WTC11 (cell line): Measurements from ENCODE around the gene TMC3. TPM values are rescaled to one million over a fixed set of nuclear protein-coding genes. Genes with fewer than 3 reads are reported as not detected.
"Not testable (repeated sequence)": the region's sequence is repeated elsewhere in the genome, so short reads cannot be mapped to it uniquely, and the experiment has no call there.

Experiments
- ATAC-seq: fragments of 200-7000 bp; cut with Tn5 transposase; 2 replicates; pipeline ENCODE4 v1.10.0; 2021; ENCODE audit warnings: mild to moderate bottlenecking, moderate library complexity
- CTCF ChIA-PET: fragments of 300-600 bp; sonication (Branson Sonifier 250); formaldehyde crosslinking; loops from one replicate; lab custom pipeline; 2021; ENCODE audit warnings: antibody characterized with exemption; lab: Charles Lee
- POLR2A ChIA-PET: fragments of 350-600 bp; sonication (Branson Sonifier 250); formaldehyde crosslinking; loops from one replicate; lab custom pipeline; 2021; ENCODE audit warnings: antibody characterized with exemption; lab: Charles Lee
- DNase-seq: peaks from one replicate; pipeline ENCODE4 v3.0.0; 2021; ENCODE audit warnings: low spot score
- H3K27ac Mint-ChIP-seq: 2 replicates; pipeline ENCODE4 v1.8.0; 2021; ENCODE audit warnings: mixed read lengths
- H3K27me3 Mint-ChIP-seq: 2 replicates; pipeline ENCODE4 v1.8.0; 2021; ENCODE audit warnings: low read depth, mild to moderate bottlenecking, moderate library complexity, mixed read lengths
- H3K36me3 Mint-ChIP-seq: 2 replicates; pipeline ENCODE4 v1.8.0; 2021; ENCODE audit warnings: mixed read lengths
- H3K4me1 Mint-ChIP-seq: 2 replicates; pipeline ENCODE4 v1.8.0; 2022; ENCODE audit warnings: mixed read lengths
- H3K4me3 Mint-ChIP-seq: 2 replicates; pipeline ENCODE4 v1.8.0; 2021; ENCODE audit warnings: mild to moderate bottlenecking, moderate library complexity, mixed read lengths
- H3K9me3 Mint-ChIP-seq: 2 replicates; pipeline ENCODE4 v1.8.0; 2021; ENCODE audit warnings: mixed read lengths
- ATF1 ChIP-seq: sonication (generic); formaldehyde crosslinking; IDR thresholded peaks from 2 replicates; pipeline ENCODE4 v1.8.1; 2023; ENCODE audit warnings: mild to moderate bottlenecking, moderate library complexity, missing genetic modification reagents
- EMX1 ChIP-seq: fragments of 250-450 bp; sonication (Bioruptor Pico); IDR thresholded peaks from 2 replicates; pipeline ENCODE4 v1.8.0; 2021; ENCODE audit warnings: mild to moderate bottlenecking
- HMGA2 ChIP-seq: fragments of 250-450 bp; sonication (Bioruptor Pico); IDR thresholded peaks from 2 replicates; pipeline ENCODE4 v1.4.0; 2021; ENCODE audit warnings: mild to moderate bottlenecking, moderate library complexity
- JAZF1 ChIP-seq: fragments of 250-450 bp; sonication (Bioruptor Pico); IDR thresholded peaks from 2 replicates; pipeline ENCODE4 v1.9.0; 2021; ENCODE audit warnings: moderate library complexity, mild to moderate bottlenecking, inconsistent platforms
- MXD4 ChIP-seq: fragments of 250-450 bp; sonication (Bioruptor Pico); IDR thresholded peaks from 2 replicates; pipeline ENCODE4 v1.8.0; 2021; ENCODE audit warnings: mild to moderate bottlenecking, moderate library complexity, borderline replicate concordance
- NFATC4 ChIP-seq: fragments of 250-450 bp; sonication (Bioruptor Pico); IDR thresholded peaks from 2 replicates; pipeline ENCODE4 v1.9.0; 2021; ENCODE audit warnings: mild to moderate bottlenecking
- PRRX2 ChIP-seq: fragments of 250-450 bp; sonication (Bioruptor Pico); IDR thresholded peaks from 2 replicates; pipeline ENCODE4 v1.8.0; 2021; ENCODE audit warnings: mild to moderate bottlenecking
- RORB ChIP-seq: fragments of 250-450 bp; sonication (Bioruptor Pico); IDR thresholded peaks from 2 replicates; pipeline ENCODE4 v1.9.0; 2021; ENCODE audit warnings: mild to moderate bottlenecking
- SOX15 ChIP-seq: fragments of 250-450 bp; sonication (Bioruptor Pico); IDR thresholded peaks from 2 replicates; pipeline ENCODE4 v1.9.0; 2021; ENCODE audit warnings: mild to moderate bottlenecking
- TCF7 ChIP-seq: sonication (generic); formaldehyde crosslinking; IDR thresholded peaks from 2 replicates; pipeline ENCODE4 v1.8.0; 2022; ENCODE audit warnings: mild to moderate bottlenecking, low read depth, missing genetic modification reagents, moderate library complexity
- ZBTB21 ChIP-seq: sonication (generic); formaldehyde crosslinking; IDR thresholded peaks from 2 replicates; pipeline ENCODE4 v1.8.1; 2023; ENCODE audit warnings: mild to moderate bottlenecking, missing genetic modification reagents, borderline replicate concordance
- ZNF396 ChIP-seq: fragments of 250-450 bp; sonication (Bioruptor Pico); IDR thresholded peaks from 2 replicates; pipeline ENCODE4 v1.8.0; 2021; ENCODE audit warnings: mild to moderate bottlenecking, moderate library complexity, borderline replicate concordance
- total RNA-seq: library from RNA; stranded (reverse); gene quantifications from 3 replicates; pipeline ENCODE4 v1.2.3, GENCODE V29; 2021
- TF ChIP-seq, protein P1 (sequence below): sonication (generic); formaldehyde crosslinking; IDR thresholded peaks from 2 replicates; pipeline ENCODE4 v1.8.0; 2023; ENCODE audit warnings: missing genetic modification reagents, mild to moderate bottlenecking, borderline replicate concordance
- TF ChIP-seq, protein P2 (sequence below): sonication (generic); formaldehyde crosslinking; IDR thresholded peaks from 2 replicates; pipeline ENCODE4 v1.8.0; 2022; ENCODE audit warnings: mild to moderate bottlenecking, missing genetic modification reagents
- TF ChIP-seq, protein P3 (sequence below): sonication (generic); formaldehyde crosslinking; IDR thresholded peaks from 2 replicates; pipeline ENCODE4 v1.8.1; 2023; ENCODE audit warnings: mild to moderate bottlenecking, moderate library complexity, missing genetic modification reagents
- TF ChIP-seq, protein P4 (sequence below): sonication (generic); formaldehyde crosslinking; IDR thresholded peaks from 2 replicates; pipeline ENCODE4 v1.8.0; 2022; ENCODE audit warnings: mild to moderate bottlenecking, missing genetic modification reagents
- TF ChIP-seq, protein P5 (sequence below): fragments of 250-450 bp; sonication (Bioruptor Pico); IDR thresholded peaks from 2 replicates; pipeline ENCODE4 v1.8.0; 2021; ENCODE audit warnings: mild to moderate bottlenecking

TMC3 gene
- total RNA-seq, 1 experiment from 2014 or later, result not detected

DNA sequence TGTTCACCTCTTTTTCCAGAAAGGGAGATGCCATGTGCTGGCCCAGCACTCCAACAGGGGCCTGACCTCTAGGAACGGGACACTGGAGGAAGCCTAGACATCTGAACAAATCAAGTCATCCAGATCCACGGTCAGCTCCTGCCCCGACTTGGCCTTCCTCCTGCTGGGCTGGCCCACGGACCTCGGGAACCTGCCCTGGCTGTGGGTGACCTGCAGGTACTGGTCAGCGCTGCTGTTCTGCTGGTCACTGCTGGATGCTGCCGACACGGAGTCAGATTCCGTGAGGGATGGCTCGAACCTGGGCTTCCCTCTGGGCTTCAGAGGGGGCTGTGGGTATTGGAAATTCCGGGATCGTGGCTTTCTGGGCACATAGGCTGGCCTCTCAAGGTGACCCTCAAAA is 41.7 kb downstream of the TMC3 start (continued):
- TF ChIP-seq, protein P1, sequence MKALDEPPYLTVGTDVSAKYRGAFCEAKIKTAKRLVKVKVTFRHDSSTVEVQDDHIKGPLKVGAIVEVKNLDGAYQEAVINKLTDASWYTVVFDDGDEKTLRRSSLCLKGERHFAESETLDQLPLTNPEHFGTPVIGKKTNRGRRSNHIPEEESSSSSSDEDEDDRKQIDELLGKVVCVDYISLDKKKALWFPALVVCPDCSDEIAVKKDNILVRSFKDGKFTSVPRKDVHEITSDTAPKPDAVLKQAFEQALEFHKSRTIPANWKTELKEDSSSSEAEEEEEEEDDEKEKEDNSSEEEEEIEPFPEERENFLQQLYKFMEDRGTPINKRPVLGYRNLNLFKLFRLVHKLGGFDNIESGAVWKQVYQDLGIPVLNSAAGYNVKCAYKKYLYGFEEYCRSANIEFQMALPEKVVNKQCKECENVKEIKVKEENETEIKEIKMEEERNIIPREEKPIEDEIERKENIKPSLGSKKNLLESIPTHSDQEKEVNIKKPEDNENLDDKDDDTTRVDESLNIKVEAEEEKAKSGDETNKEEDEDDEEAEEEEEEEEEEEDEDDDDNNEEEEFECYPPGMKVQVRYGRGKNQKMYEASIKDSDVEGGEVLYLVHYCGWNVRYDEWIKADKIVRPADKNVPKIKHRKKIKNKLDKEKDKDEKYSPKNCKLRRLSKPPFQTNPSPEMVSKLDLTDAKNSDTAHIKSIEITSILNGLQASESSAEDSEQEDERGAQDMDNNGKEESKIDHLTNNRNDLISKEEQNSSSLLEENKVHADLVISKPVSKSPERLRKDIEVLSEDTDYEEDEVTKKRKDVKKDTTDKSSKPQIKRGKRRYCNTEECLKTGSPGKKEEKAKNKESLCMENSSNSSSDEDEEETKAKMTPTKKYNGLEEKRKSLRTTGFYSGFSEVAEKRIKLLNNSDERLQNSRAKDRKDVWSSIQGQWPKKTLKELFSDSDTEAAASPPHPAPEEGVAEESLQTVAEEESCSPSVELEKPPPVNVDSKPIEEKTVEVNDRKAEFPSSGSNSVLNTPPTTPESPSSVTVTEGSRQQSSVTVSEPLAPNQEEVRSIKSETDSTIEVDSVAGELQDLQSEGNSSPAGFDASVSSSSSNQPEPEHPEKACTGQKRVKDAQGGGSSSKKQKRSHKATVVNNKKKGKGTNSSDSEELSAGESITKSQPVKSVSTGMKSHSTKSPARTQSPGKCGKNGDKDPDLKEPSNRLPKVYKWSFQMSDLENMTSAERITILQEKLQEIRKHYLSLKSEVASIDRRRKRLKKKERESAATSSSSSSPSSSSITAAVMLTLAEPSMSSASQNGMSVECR (CRISPR knock-in tag), result no peak
- TF ChIP-seq RORB (CRISPR knock-in tag) (no peak), NFATC4 (CRISPR knock-in tag) (no peak), ZBTB21 (CRISPR knock-in tag) (no peak), HMGA2 (no peak), MXD4 (CRISPR knock-in tag) (no peak), JAZF1 (no peak)
- TF ChIP-seq, protein P2, sequence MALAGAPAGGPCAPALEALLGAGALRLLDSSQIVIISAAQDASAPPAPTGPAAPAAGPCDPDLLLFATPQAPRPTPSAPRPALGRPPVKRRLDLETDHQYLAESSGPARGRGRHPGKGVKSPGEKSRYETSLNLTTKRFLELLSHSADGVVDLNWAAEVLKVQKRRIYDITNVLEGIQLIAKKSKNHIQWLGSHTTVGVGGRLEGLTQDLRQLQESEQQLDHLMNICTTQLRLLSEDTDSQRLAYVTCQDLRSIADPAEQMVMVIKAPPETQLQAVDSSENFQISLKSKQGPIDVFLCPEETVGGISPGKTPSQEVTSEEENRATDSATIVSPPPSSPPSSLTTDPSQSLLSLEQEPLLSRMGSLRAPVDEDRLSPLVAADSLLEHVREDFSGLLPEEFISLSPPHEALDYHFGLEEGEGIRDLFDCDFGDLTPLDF, result no peak
- TF ChIP-seq, protein P3, sequence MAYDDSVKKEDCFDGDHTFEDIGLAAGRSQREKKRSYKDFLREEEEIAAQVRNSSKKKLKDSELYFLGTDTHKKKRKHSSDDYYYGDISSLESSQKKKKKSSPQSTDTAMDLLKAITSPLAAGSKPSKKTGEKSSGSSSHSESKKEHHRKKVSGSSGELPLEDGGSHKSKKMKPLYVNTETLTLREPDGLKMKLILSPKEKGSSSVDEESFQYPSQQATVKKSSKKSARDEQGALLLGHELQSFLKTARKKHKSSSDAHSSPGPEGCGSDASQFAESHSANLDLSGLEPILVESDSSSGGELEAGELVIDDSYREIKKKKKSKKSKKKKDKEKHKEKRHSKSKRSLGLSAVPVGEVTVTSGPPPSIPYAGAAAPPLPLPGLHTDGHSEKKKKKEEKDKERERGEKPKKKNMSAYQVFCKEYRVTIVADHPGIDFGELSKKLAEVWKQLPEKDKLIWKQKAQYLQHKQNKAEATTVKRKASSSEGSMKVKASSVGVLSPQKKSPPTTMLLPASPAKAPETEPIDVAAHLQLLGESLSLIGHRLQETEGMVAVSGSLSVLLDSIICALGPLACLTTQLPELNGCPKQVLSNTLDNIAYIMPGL (CRISPR knock-in tag), result no peak
- TF ChIP-seq, protein P4, sequence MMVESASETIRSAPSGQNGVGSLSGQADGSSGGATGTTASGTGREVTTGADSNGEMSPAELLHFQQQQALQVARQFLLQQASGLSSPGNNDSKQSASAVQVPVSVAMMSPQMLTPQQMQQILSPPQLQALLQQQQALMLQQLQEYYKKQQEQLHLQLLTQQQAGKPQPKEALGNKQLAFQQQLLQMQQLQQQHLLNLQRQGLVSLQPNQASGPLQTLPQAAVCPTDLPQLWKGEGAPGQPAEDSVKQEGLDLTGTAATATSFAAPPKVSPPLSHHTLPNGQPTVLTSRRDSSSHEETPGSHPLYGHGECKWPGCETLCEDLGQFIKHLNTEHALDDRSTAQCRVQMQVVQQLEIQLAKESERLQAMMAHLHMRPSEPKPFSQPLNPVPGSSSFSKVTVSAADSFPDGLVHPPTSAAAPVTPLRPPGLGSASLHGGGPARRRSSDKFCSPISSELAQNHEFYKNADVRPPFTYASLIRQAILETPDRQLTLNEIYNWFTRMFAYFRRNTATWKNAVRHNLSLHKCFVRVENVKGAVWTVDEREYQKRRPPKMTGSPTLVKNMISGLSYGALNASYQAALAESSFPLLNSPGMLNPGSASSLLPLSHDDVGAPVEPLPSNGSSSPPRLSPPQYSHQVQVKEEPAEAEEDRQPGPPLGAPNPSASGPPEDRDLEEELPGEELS (CRISPR knock-in tag), result no peak

DNA sequence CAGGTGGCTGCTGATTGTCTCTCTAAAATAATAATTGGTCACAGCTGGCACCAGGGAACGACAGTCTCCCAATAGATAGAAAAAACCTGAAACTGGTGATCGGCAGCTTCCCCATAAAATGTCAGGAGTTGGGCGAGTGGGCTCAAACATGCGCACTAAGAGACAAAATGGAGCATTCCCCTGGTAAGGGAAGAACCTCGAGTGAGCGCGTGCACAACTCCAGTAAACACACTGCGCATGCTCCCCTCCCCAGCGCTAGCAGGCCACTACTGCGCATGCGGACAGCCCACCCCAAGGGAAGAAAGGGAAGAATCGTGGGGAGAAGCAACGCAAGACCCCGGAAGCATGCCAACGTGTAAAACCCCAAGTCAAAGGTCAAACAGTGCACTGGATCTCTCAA is 42.4 kb downstream of the TMC3 start:
- DNase-seq, result no peak
- Mint-ChIP-seq H3K36me3 (no peaks in the 10 kb centered on the region), H3K4me3 (no peak overlapping the region), H3K4me1 (no peaks in the 10 kb centered on the region), H3K9me3 (no peaks in the 10 kb centered on the region), H3K27me3 (no peaks in the 10 kb centered on the region), H3K27ac (no peak overlapping the region)
- TF ChIP-seq HMGA2 (no peak), ATF1 (CRISPR knock-in tag) (no peak), TCF7 (no peak), PRRX2 (no peak), EMX1 (CRISPR knock-in tag) (no peak), ZNF396 (CRISPR knock-in tag) (no peak), JAZF1 (no peak), SOX15 (no peak)
- TF ChIP-seq, protein P2, result no peak
- TF ChIP-seq, protein P5, sequence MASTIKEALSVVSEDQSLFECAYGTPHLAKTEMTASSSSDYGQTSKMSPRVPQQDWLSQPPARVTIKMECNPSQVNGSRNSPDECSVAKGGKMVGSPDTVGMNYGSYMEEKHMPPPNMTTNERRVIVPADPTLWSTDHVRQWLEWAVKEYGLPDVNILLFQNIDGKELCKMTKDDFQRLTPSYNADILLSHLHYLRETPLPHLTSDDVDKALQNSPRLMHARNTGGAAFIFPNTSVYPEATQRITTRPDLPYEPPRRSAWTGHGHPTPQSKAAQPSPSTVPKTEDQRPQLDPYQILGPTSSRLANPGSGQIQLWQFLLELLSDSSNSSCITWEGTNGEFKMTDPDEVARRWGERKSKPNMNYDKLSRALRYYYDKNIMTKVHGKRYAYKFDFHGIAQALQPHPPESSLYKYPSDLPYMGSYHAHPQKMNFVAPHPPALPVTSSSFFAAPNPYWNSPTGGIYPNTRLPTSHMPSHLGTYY (CRISPR knock-in tag), result no peak
- no peak for ATAC-seq
- POLR2A ChIA-PET, result no interaction called here
- CTCF ChIA-PET, result interaction anchor here (0.6 to 1.5 kb wide), 2 partner anchors 56 to 66 kb away, joined by 3 to 6 read pairs; no protein-coding TSS in a partner anchor

DNA sequence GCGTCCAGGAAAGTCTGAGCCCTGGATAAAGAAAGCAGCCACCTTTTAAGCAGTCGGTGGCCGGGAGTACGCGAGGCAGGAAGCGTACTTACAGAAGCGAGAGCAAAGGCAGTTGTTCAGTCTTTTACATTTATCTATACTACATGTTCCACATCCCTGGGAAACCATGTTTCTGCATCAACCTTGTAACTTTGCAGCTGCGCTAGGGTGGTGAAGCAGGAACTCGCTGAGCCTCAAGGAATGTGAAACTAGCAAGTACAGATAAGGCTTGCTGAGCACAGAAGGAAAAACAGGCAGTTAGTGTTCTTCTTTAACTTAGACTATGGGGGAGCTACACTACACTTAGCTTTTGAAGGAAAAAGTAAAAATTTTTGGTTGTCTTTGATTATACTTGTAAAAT is 42.9 kb downstream of the TMC3 start:
- POLR2A ChIA-PET, H3K4me1 Mint-ChIP-seq, H3K27ac Mint-ChIP-seq, H3K9me3 Mint-ChIP-seq, DNase-seq, H3K36me3 Mint-ChIP-seq, H3K4me3 Mint-ChIP-seq, H3K27me3 Mint-ChIP-seq, ATAC-seq: not testable (repeated sequence)
- CTCF ChIA-PET, result interaction anchor here (1.5 kb wide), 1 partner anchor 65 kb away, joined by 6 read pairs; no protein-coding TSS in a partner anchor
